SJSA1 (cell line): ENCODE measurements around the gene MCCC1. TPM values are rescaled to one million over a fixed set of nuclear protein-coding genes. Genes with fewer than 3 reads are reported as not detected.

Experiments used
- DNase-seq, 2 experiments: peaks; one replicate each; pipeline ENCODE4 v3.0.0-alpha.2; 2015 to 2020; ENCODE audit warnings: low spot score in 2 of 2, low read depth in 1 of 2
- H3K27ac ChIP-seq: fragments of 250-450 bp; sonication (Bioruptor Pico); 2 replicates; pipeline ENCODE4 v1.5.1; 2020; ENCODE audit warnings: mild to moderate bottlenecking, moderate library complexity
- H3K27me3 ChIP-seq: fragments of 250-450 bp; sonication (Bioruptor Pico); replicated peaks from 2 replicates; pipeline ENCODE4 v1.5.1; 2020; ENCODE audit warnings: mild to moderate bottlenecking, moderate library complexity
- H3K36me3 ChIP-seq: fragments of 250-450 bp; sonication (Bioruptor Pico); 2 replicates; pipeline ENCODE4 v1.5.1; 2020; ENCODE audit warnings: mild to moderate bottlenecking
- H3K4me1 ChIP-seq: fragments of 250-450 bp; sonication (Bioruptor Pico); replicated peaks from 2 replicates; pipeline ENCODE4 v1.6.1; 2021; ENCODE audit warnings: mild to moderate bottlenecking
- H3K4me3 ChIP-seq: fragments of 250-450 bp; sonication (Bioruptor Pico); 2 replicates; pipeline ENCODE4 v1.5.1; 2020; ENCODE audit warnings: mild to moderate bottlenecking
- H3K9me3 ChIP-seq: fragments of 250-450 bp; sonication (Bioruptor Pico); replicated peaks from 2 replicates; pipeline ENCODE4 v1.5.1; 2020; ENCODE audit warnings: mild to moderate bottlenecking
- total RNA-seq: library from RNA; depleted of rRNA; stranded (reverse); fragments of >200 nt; shearing (Covaris generic); gene quantifications from 2 replicates; pipeline ENCODE4 v1.2.3, GENCODE V29; 2014

MCCC1 gene
- total RNA-seq, 1 experiment from 2014 or later, result 13.4 TPM

GRCh38 chr3:183061391-183062172, 37.7 kb downstream of the MCCC1 start:
- no peak for DNase-seq
- H3K4me1 ChIP-seq, result no peaks in the 10 kb centered on the region
- H3K36me3 ChIP-seq, result 0 out of 2 replicates have a peak, but pooled peaks cover 2% of the 10 kb centered on the region
- H3K9me3 ChIP-seq, result no peaks in the 10 kb centered on the region
- H3K27ac ChIP-seq, result no peak overlapping the region
- no peak overlapping the region for H3K4me3 ChIP-seq
- no peaks in the 10 kb centered on the region for H3K27me3 ChIP-seq

- Histone ChIP-seq H3K9me3 (no peaks in the 10 kb centered on the region), H3K4me1 (no peaks in the 10 kb centered on the region), H3K27me3 (no peaks in the 10 kb centered on the region)
These were observed 40.9 kb downstream of the MCCC1 start for GRCh38 chr3:183058351-183058750.

GRCh38 chr3:183050706-183051105, 48.6 kb downstream of the MCCC1 start:
- no peak for DNase-seq
- H3K27ac ChIP-seq, result no peak overlapping the region
- H3K4me1 ChIP-seq, result no peaks in the 10 kb centered on the region

More at GRCh38 chr3:183058351-183058750, 40.9 kb downstream of the MCCC1 start:
- 0 out of 2 replicates have a peak, but pooled peaks cover 2% of the 10 kb centered on the region for H3K36me3 ChIP-seq
- no peak overlapping the region for H3K27ac ChIP-seq
- no peak for DNase-seq
- no peak overlapping the region for H3K4me3 ChIP-seq

GRCh38 chr3:183046883-183047282, 52.4 kb downstream of the MCCC1 start:
- Histone ChIP-seq H3K9me3 (no peaks in the 10 kb centered on the region), H3K4me1 (no peaks in the 10 kb centered on the region), H3K27me3 (no peaks in the 10 kb centered on the region), H3K36me3 (peaks cover 25% of the 10 kb centered on the region), H3K4me3 (no peak overlapping the region), H3K27ac (no peak overlapping the region)
- DNase-seq, result no peak

More at GRCh38 chr3:183050706-183051105, 48.6 kb downstream of the MCCC1 start:
- H3K4me3 ChIP-seq, result no peak overlapping the region
- no peaks in the 10 kb centered on the region for H3K9me3 ChIP-seq
- peaks cover 9% of the 10 kb centered on the region for H3K36me3 ChIP-seq
- no peaks in the 10 kb centered on the region for H3K27me3 ChIP-seq

- DNase-seq, result no peak
- Histone ChIP-seq H3K27ac (no peak overlapping the region), H3K4me1 (no peaks in the 10 kb centered on the region), H3K9me3 (no peaks in the 10 kb centered on the region), H3K27me3 (no peaks in the 10 kb centered on the region), H3K36me3 (peaks cover 29% of the 10 kb centered on the region), H3K4me3 (no peak overlapping the region)
These were observed 54.6 kb downstream of the MCCC1 start for GRCh38 chr3:183044547-183045229.

GRCh38 chr3:183038757-183039156, 60.5 kb downstream of the MCCC1 start:
- Histone ChIP-seq H3K4me1 (no peaks in the 10 kb centered on the region), H3K27me3 (no peaks in the 10 kb centered on the region), H3K4me3 (no peak overlapping the region), H3K36me3 (peaks cover 27% of the 10 kb centered on the region), H3K27ac (no peak overlapping the region), H3K9me3 (no peaks in the 10 kb centered on the region)
- no peak for DNase-seq

GRCh38 chr3:183038221-183038620, 61.1 kb downstream of the MCCC1 start:
- no peaks in the 10 kb centered on the region for H3K9me3 ChIP-seq
- H3K27me3 ChIP-seq, result no peaks in the 10 kb centered on the region
- no peaks in the 10 kb centered on the region for H3K4me1 ChIP-seq
- H3K4me3 ChIP-seq, result no peak overlapping the region
- H3K36me3 ChIP-seq, result peaks cover 23% of the 10 kb centered on the region
- H3K27ac ChIP-seq, result no peak overlapping the region
- no peak for DNase-seq

GRCh38 chr3:183033746-183034145, 65.5 kb downstream of the MCCC1 start:
- no peaks in the 10 kb centered on the region for H3K9me3 ChIP-seq
- no peak overlapping the region for H3K27ac ChIP-seq
- no peak overlapping the region for H3K4me3 ChIP-seq
- H3K27me3 ChIP-seq, result no peaks in the 10 kb centered on the region
- no peak for DNase-seq
- H3K4me1 ChIP-seq, result no peaks in the 10 kb centered on the region
- peaks cover 26% of the 10 kb centered on the region for H3K36me3 ChIP-seq

GRCh38 chr3:183032880-183033555, 66.3 kb downstream of the MCCC1 start:
- H3K27ac ChIP-seq, result no peak overlapping the region
- no peaks in the 10 kb centered on the region for H3K4me1 ChIP-seq
- peaks cover 31% of the 10 kb centered on the region for H3K36me3 ChIP-seq
- no peak overlapping the region for H3K4me3 ChIP-seq
- H3K9me3 ChIP-seq, result no peaks in the 10 kb centered on the region
- no peak for DNase-seq
- H3K27me3 ChIP-seq, result no peaks in the 10 kb centered on the region

GRCh38 chr3:183031826-183032225, 67.5 kb downstream of the MCCC1 start:
- Histone ChIP-seq H3K9me3 (no peaks in the 10 kb centered on the region), H3K4me3 (no peak overlapping the region), H3K27ac (no peak overlapping the region), H3K36me3 (peaks cover 24% of the 10 kb centered on the region), H3K4me1 (no peaks in the 10 kb centered on the region), H3K27me3 (no peaks in the 10 kb centered on the region)
- no peak for DNase-seq

- Histone ChIP-seq H3K27me3 (no peaks in the 10 kb centered on the region), H3K9me3 (no peaks in the 10 kb centered on the region), H3K4me3 (no peak overlapping the region), H3K4me1 (no peaks in the 10 kb centered on the region), H3K27ac (no peak overlapping the region), H3K36me3 (peaks cover 24% of the 10 kb centered on the region)
- DNase-seq, result no peak
These were observed 70.9 kb downstream of the MCCC1 start for GRCh38 chr3:183028416-183028815.

GRCh38 chr3:183027276-183027675, 72.0 kb downstream of the MCCC1 start:
- Histone ChIP-seq H3K27ac (no peak overlapping the region), H3K4me3 (no peak overlapping the region)
- DNase-seq, result no peak

GRCh38 chr3:183022936-183023516, 76.3 kb downstream of the MCCC1 start:
- no peaks in the 10 kb centered on the region for H3K27me3 ChIP-seq
- no peaks in the 10 kb centered on the region for H3K9me3 ChIP-seq
- peaks cover 37% of the 10 kb centered on the region for H3K36me3 ChIP-seq
- DNase-seq, result no peak
- no peaks in the 10 kb centered on the region for H3K4me1 ChIP-seq
- no peak overlapping the region for H3K27ac ChIP-seq
- H3K4me3 ChIP-seq, result no peak overlapping the region

More at GRCh38 chr3:183027276-183027675, 72.0 kb downstream of the MCCC1 start:
- H3K36me3 ChIP-seq, result peaks cover 30% of the 10 kb centered on the region
- H3K9me3 ChIP-seq, result no peaks in the 10 kb centered on the region
- no peaks in the 10 kb centered on the region for H3K4me1 ChIP-seq
- H3K27me3 ChIP-seq, result no peaks in the 10 kb centered on the region
